ACC112 (cell line): ENCODE measurements around the gene ARHGEF16.

ENCODE experiments used
- H2AFZ ChIP-seq: fragments of 200-600 bp; sonication (generic); one replicate; pipeline ENCODE4 v1.6.0; 2017; ENCODE audit warnings: antibody characterized with exemption, low read length; ENCODE audit not compliant: unreplicated experiment
- H3K27ac ChIP-seq: fragments of 200-600 bp; sonication (generic); 2 replicates; pipeline ENCODE4 v1.5.1; 2014; ENCODE audit warnings: low read depth, mild to moderate bottlenecking, antibody characterized with exemption, low read length, moderate library complexity
- H3K27me3 ChIP-seq: fragments of 200-600 bp; sonication (generic); 2 replicates; pipeline ENCODE4 v1.6.1; 2014; ENCODE audit warnings: mild to moderate bottlenecking, antibody characterized with exemption, low read length, moderate library complexity, mixed read lengths; ENCODE audit not compliant: insufficient read depth
- H3K36me3 ChIP-seq: fragments of 200-600 bp; sonication (generic); 2 replicates; pipeline ENCODE4 v1.6.1; 2016; ENCODE audit warnings: mild to moderate bottlenecking, antibody characterized with exemption, low read length, moderate library complexity, mixed read lengths; ENCODE audit not compliant: insufficient read depth
- H3K4me1 ChIP-seq: fragments of 200-600 bp; sonication (generic); one replicate; pipeline ENCODE4 v1.6.1; 2016; ENCODE audit warnings: low read length, mixed read lengths; ENCODE audit not compliant: insufficient read depth, unreplicated experiment, control insufficient read depth
- H3K4me3 ChIP-seq: fragments of 200-600 bp; sonication (generic); 2 replicates; pipeline ENCODE4 v1.5.1; 2014; ENCODE audit warnings: mild to moderate bottlenecking, low read depth, low read length
- H3K79me2 ChIP-seq: fragments of 200-600 bp; sonication (generic); one replicate; pipeline ENCODE4 v1.6.0; 2016; ENCODE audit warnings: low read length; ENCODE audit not compliant: control insufficient read depth, unreplicated experiment, insufficient read depth

Gene ARHGEF16

DNA sequence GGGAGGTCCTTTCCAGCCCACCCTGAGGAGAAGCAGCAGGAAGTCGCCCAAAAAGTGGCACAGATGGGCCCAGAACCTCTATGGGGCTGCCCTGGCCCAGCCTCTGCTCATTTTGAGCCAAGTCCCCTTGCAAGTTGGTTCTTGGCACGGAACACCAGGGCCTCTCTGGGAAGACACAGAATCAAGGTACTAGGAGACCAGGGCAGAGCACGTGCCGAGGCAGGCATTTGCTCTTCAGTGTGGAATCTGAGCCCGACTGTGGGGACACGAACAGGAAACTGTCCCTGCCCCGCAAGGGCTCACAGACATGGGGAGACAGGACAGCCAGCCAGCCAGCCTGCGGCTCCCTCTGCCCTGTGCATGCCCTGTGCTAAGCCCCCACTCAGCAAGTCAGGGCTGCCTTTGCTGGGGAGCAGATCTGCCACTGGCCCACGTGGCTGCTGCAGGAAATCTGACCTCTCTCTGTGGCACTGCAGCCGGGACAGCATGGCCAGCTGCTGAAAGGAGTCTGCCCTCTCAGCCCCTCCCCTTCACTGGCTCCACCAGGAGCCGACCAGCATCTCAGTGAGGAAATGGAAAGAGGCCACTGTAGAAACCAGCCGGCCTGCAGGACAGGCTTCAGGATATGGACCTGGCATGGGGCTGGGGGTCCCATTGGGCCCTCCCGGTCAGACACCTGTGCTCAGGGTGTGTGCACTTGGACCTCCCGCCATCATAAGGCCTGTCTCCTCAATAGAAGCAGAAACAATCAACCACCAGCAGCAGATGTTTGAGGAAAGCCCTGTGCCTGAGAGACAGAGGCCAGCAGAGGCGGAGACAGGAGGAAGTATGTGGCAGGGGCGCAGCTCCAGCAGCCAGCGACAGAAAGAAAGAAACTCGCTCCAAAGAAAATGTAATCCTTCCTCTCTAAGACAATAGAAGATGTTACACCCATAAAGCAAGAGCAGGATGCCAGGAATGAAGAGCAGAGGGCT lies 3.7 kb downstream of the ARHGEF16 start:
- H3K4me3 ChIP-seq = no peak overlapping the region
- H3K36me3 ChIP-seq = no peaks in the 10 kb centered on the region
- no peak overlapping the region for H2AFZ ChIP-seq
- H3K79me2 ChIP-seq = no peaks in the 10 kb centered on the region
- no peak overlapping the region for H3K27ac ChIP-seq
- H3K4me1 ChIP-seq = peaks cover 8% of the 10 kb centered on the region
- peaks cover 2% of the 10 kb centered on the region; the same call in 1 of the 2 replicates for H3K27me3 ChIP-seq

GRCh38 chr1:3459051-3459908 lies 4.8 kb downstream of the ARHGEF16 start:
- Histone ChIP-seq H3K27me3 (no peaks in the 10 kb centered on the region), H3K4me1 (peaks cover 8% of the 10 kb centered on the region), H2AFZ (no peak overlapping the region), H3K36me3 (no peaks in the 10 kb centered on the region), H3K27ac (no peak overlapping the region), H3K79me2 (no peaks in the 10 kb centered on the region), H3K4me3 (no peak overlapping the region)

GRCh38 chr1:3459940-3460671 lies 5.6 kb downstream of the ARHGEF16 start:
- no peaks in the 10 kb centered on the region for H3K79me2 ChIP-seq

DNA sequence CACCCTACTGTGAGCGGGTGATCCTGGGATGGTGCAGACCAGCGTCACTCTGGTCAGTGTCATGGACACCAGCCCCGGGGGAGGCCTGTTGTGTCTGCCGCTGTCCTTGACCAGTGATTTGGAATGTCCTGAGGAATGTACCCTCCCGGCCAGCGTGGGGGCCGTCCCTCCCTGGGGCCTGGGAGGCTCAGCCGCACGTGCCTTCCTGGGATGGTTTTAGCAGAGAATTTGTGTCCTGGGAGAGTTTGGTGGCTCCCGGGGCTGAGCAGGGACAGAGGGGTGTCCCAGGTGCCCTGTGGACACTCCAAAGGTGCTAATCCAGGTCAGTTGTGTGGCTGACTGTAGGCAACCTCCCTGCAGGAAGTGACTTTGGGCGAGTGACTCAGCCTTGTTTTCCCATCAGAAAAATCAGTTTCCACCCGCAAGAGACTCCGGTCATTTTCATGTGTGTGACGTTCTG lies 6.2 kb downstream of the ARHGEF16 start:
- H3K27me3 ChIP-seq = no peaks in the 10 kb centered on the region
- H3K4me1 ChIP-seq = peaks cover 8% of the 10 kb centered on the region
- no peak overlapping the region for H2AFZ ChIP-seq
- H3K36me3 ChIP-seq = no peaks in the 10 kb centered on the region
- no peaks in the 10 kb centered on the region for H3K79me2 ChIP-seq
- no peak overlapping the region for H3K4me3 ChIP-seq
- no peak overlapping the region for H3K27ac ChIP-seq

More at GRCh38 chr1:3459940-3460671, 5.6 kb downstream of the ARHGEF16 start:
- Histone ChIP-seq H3K4me1 (peaks cover 8% of the 10 kb centered on the region), H3K27me3 (no peaks in the 10 kb centered on the region), H2AFZ (no peak overlapping the region), H3K4me3 (no peak overlapping the region), H3K27ac (no peak overlapping the region), H3K36me3 (no peaks in the 10 kb centered on the region)

GRCh38 chr1:3461238-3461933 lies 6.9 kb downstream of the ARHGEF16 start:
- Histone ChIP-seq H3K4me3 (no peak overlapping the region), H2AFZ (no peak overlapping the region), H3K36me3 (no peaks in the 10 kb centered on the region), H3K27ac (no peak overlapping the region), H3K79me2 (no peaks in the 10 kb centered on the region), H3K27me3 (no peaks in the 10 kb centered on the region), H3K4me1 (peaks cover 8% of the 10 kb centered on the region)

DNA sequence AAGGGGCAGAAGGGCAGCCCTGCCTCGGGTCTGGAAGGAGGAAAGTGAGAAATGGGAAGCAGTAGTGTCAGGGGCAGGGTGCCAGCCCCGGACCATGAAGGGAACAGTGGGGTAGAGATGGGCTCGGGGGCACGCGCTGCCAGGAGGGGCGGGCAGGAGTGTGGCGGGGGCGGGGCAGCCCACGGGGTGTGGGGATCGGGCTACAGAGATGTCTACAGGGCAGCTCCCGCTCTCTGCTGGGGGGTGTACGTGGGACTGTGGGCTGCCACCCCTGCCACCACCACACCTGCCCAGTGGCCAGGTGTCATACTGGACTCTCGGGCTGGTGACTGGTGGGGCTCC lies 7.4 kb downstream of the ARHGEF16 start:
- Histone ChIP-seq H3K36me3 (no peaks in the 10 kb centered on the region), H3K27ac (no peak overlapping the region), H3K4me3 (no peak overlapping the region), H3K79me2 (no peaks in the 10 kb centered on the region), H3K27me3 (no peaks in the 10 kb centered on the region), H3K4me1 (peaks cover 8% of the 10 kb centered on the region), H2AFZ (no peak overlapping the region)

GRCh38 chr1:3462356-3463012 lies 8.0 kb downstream of the ARHGEF16 start:
- H3K27me3 ChIP-seq = no peaks in the 10 kb centered on the region
- H3K4me3 ChIP-seq = no peak overlapping the region
- H2AFZ ChIP-seq = no peak overlapping the region
- no peaks in the 10 kb centered on the region for H3K36me3 ChIP-seq
- H3K79me2 ChIP-seq = no peaks in the 10 kb centered on the region
- peaks cover 8% of the 10 kb centered on the region for H3K4me1 ChIP-seq
- H3K27ac ChIP-seq = no peak overlapping the region

- Histone ChIP-seq H3K36me3 (no peaks in the 10 kb centered on the region), H2AFZ (no peak overlapping the region), H3K79me2 (no peaks in the 10 kb centered on the region), H3K27ac (no peak overlapping the region), H3K27me3 (no peaks in the 10 kb centered on the region), H3K4me3 (no peak overlapping the region), H3K4me1 (peaks cover 8% of the 10 kb centered on the region)
These were observed 8.5 kb downstream of the ARHGEF16 start for GRCh38 chr1:3463013-3463385.

DNA sequence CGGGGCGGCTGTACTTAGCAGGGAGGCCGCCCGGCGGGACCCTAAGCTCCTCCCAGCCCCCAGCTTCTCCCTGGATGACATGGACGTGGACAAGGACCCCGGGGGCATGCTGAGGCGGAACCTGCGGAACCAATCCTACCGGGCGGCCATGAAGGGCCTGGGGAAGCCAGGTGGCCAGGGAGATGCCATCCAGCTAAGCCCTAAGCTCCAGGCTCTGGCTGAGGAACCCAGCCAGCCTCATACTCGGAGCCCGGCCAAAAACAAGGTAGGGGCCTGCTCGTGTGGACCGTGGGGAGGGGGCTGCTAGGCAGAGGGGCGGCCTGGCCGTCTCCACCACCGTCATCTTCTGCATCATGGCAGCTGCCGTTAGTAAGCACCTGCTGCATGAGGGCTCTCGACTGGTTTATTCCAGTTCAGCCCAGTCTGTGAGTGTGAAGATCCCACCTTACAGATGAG lies 9.0 kb downstream of the ARHGEF16 start:
- no peak overlapping the region for H2AFZ ChIP-seq
- H3K36me3 ChIP-seq = no peaks in the 10 kb centered on the region
- no peaks in the 10 kb centered on the region for H3K79me2 ChIP-seq
- no peak overlapping the region for H3K4me3 ChIP-seq
- no peak overlapping the region for H3K27ac ChIP-seq
- no peaks in the 10 kb centered on the region for H3K27me3 ChIP-seq
- H3K4me1 ChIP-seq = peaks cover 8% of the 10 kb centered on the region
